ENCODE measurements around the gene C15orf39.

- TF ChIP-seq POLR2A (IDR thresholded peaks at IDR 0.05), result no peak
- no peak for TF ChIP-seq CTCF (IDR thresholded peaks at IDR 0.05 in 4 of 5, conservative IDR thresholded peaks at IDR 0.05 in 1 of 5)
These were observed 8.4 kb upstream of the C15orf39 start for GRCh38 chr15:75193272-75193671.
